RWPE1 (cell line): ENCODE data around the gene RGS7BP.

ENCODE experiments used
- CTCF ChIA-PET: fragments of 350-600 bp; sonication (Branson Sonifier 250); formaldehyde crosslinking; extraction: SDS; loops from one replicate; lab custom pipeline; 2021; lab: Yijun Ruan, JAX
- POLR2A ChIA-PET: fragments of 400-600 bp; formaldehyde crosslinking; extraction: SDS; loops from one replicate; lab custom pipeline; 2020; ENCODE audit warnings: antibody characterized with exemption; ENCODE audit not compliant: low non-redundant PET; lab: Yijun Ruan, JAX
- DNase-seq: peaks from one replicate; pipeline ENCODE4 v3.0.0; 2012; ENCODE audit warnings: low spot score
- H3K27ac ChIP-seq: fragments of 450-650 bp; 2 replicates; pipeline ENCODE4 v1.5.1; 2017
- CTCF ChIP-seq: fragments of 450-650 bp; conservative IDR thresholded peaks from 2 replicates; pipeline ENCODE4 v1.5.1; 2017; ENCODE audit warnings: low read depth, mild to moderate bottlenecking

Gene RGS7BP

GRCh38 chr5:64513492-64513891, 7.7 kb downstream of the RGS7BP start:
- CTCF ChIA-PET, result no interaction called here
- DNase-seq, result no peak
- no peak for TF ChIP-seq CTCF
- no peak overlapping the region for H3K27ac ChIP-seq
- POLR2A ChIA-PET, result no interaction called here

- CTCF ChIA-PET, result no interaction called here
- POLR2A ChIA-PET, result no interaction called here
- DNase-seq, result no peak
- H3K27ac ChIP-seq, result no peak overlapping the region
- no peak for TF ChIP-seq CTCF
These were observed 8.8 kb downstream of the RGS7BP start for GRCh38 chr5:64514612-64515011.

- no peak for TF ChIP-seq CTCF
- no peak overlapping the region for H3K27ac ChIP-seq
- CTCF ChIA-PET, result no interaction called here
- no peak for DNase-seq
- POLR2A ChIA-PET, result no interaction called here
These were observed 10.4 kb downstream of the RGS7BP start for GRCh38 chr5:64516216-64516615.

- no peak for TF ChIP-seq CTCF
- CTCF ChIA-PET, result no interaction called here
- POLR2A ChIA-PET, result no interaction called here
- no peak overlapping the region for H3K27ac ChIP-seq
- no peak for DNase-seq
These were observed 13.0 kb downstream of the RGS7BP start for GRCh38 chr5:64518793-64519192.

- CTCF ChIA-PET, result interaction anchor here (0.6 kb wide), 1 partner anchor 14 kb away, joined by 4 read pairs; the partner anchor contains the start of gene RGS7BP
- DNase-seq, result no peak
These were observed 13.4 kb downstream of the RGS7BP start for GRCh38 chr5:64519263-64519662.

GRCh38 chr5:64526734-64527439, 21.1 kb downstream of the RGS7BP start:
- no peak for TF ChIP-seq CTCF
- H3K27ac ChIP-seq, result no peak overlapping the region
- ChIA-PET CTCF (no interaction called here), POLR2A (no interaction called here)
- DNase-seq, result no peak

More at GRCh38 chr5:64519263-64519662, 13.4 kb downstream of the RGS7BP start:
- POLR2A ChIA-PET, result no interaction called here
- no peak for TF ChIP-seq CTCF
- no peak overlapping the region for H3K27ac ChIP-seq
